CD4-positive, alpha-beta memory T cell (primary cell): Measurements from ENCODE around the gene SLC16A6. TPM values are rescaled to one million over a fixed set of nuclear protein-coding genes. Genes with fewer than 3 reads are reported as not detected.
"Not testable (repeated sequence)": the region's sequence is repeated elsewhere in the genome, so short reads cannot be mapped to it uniquely, and the experiment has no call there.

ENCODE experiments used
- CTCF ChIA-PET: fragments of 350-600 bp; sonication (Branson Sonifier 250); formaldehyde crosslinking; loops from one replicate; lab custom pipeline; 2021; ENCODE audit warnings: inconsistent platforms; ENCODE audit not compliant: partially characterized antibody; lab: Charles Lee
- POLR2A ChIA-PET: fragments of 350-600 bp; sonication (Branson Sonifier 250); formaldehyde crosslinking; loops from one replicate; lab custom pipeline; 2021; ENCODE audit not compliant: partially characterized antibody; lab: Charles Lee
- DNase-seq, 5 donors: peaks; one replicate each; pipeline versions ENCODE4 v3.0.0 to v3.0.0-alpha.2; 2020 to 2022; ENCODE audit warnings: mixed read lengths in 1 of 5
- H3K27ac ChIP-seq: one replicate; pipeline ENCODE4 v1.7.0; 2013; ENCODE audit warnings: low read depth, low read length
- H3K27me3 ChIP-seq: 2 replicates; pipeline ENCODE4 v1.7.0; 2013; ENCODE audit warnings: mild to moderate bottlenecking, low read length, moderate library complexity; ENCODE audit not compliant: insufficient read depth
- H3K36me3 ChIP-seq: 2 replicates; pipeline ENCODE4 v1.7.0; 2013; ENCODE audit warnings: mild to moderate bottlenecking, low read length, moderate library complexity; ENCODE audit not compliant: insufficient read depth
- H3K4me1 ChIP-seq: 2 replicates; pipeline ENCODE4 v1.7.0; 2013; ENCODE audit warnings: mild to moderate bottlenecking, low read length, moderate library complexity; ENCODE audit not compliant: insufficient read depth
- H3K4me3 ChIP-seq, 2 donors: one replicate each; pipeline ENCODE4 v1.7.0; 2013; ENCODE audit warnings: low read length in 2 of 2, mild to moderate bottlenecking in 1 of 2
- H3K9me3 ChIP-seq, 2 donors: one replicate each; pipeline ENCODE4 v1.7.0; 2013; ENCODE audit warnings: low read length in 2 of 2, control low read depth in 1 of 2; ENCODE audit not compliant: control insufficient read depth in 1 of 2
- H3K27ac Mint-ChIP-seq, 7 donors: one replicate each; pipeline ENCODE4 v1.8.0; 2020 to 2021; ENCODE audit warnings: mixed read lengths in 7 of 7, mild to moderate bottlenecking in 6 of 7, inconsistent platforms in 3 of 7, moderate library complexity in 3 of 7
- H3K27me3 Mint-ChIP-seq, 2 donors: one replicate each; pipeline ENCODE4 v1.8.0; 2020 to 2021; ENCODE audit warnings: mixed read lengths in 2 of 2
- H3K36me3 Mint-ChIP-seq, 2 donors: one replicate each; pipeline ENCODE4 v1.8.0; 2020 to 2021; ENCODE audit warnings: mixed read lengths in 2 of 2, inconsistent platforms in 1 of 2, mild to moderate bottlenecking in 1 of 2
- H3K4me1 Mint-ChIP-seq, 4 donors: one replicate each; pipeline ENCODE4 v1.8.0; 2020 to 2021; ENCODE audit warnings: mixed read lengths in 4 of 4, mild to moderate bottlenecking in 1 of 4
- H3K4me3 Mint-ChIP-seq, 8 donors: one replicate each; pipeline ENCODE4 v1.8.0; 2020 to 2021; ENCODE audit warnings: mixed read lengths in 8 of 8, mild to moderate bottlenecking in 7 of 8, moderate library complexity in 6 of 8, inconsistent platforms in 3 of 8
- H3K9me3 Mint-ChIP-seq, 8 donors: one replicate each; pipeline ENCODE4 v1.8.0; 2020 to 2021; ENCODE audit warnings: mixed read lengths in 8 of 8, mild to moderate bottlenecking in 5 of 8, inconsistent platforms in 3 of 8, moderate library complexity in 1 of 8
- intact Hi-C: fragments of 100-400 bp; cut with micrococcal nuclease; formaldehyde crosslinking; loops from one replicate; pipeline ENCODE4 v1.15.1; 2023
- polyA plus RNA-seq, 2 donors: library from polyadenylated mRNA; unstranded; fragments of 300-500 nt; fragmentation: Illumina TruSeq; gene quantifications; one replicate each; pipeline ENCODE4 v1.2.3, GENCODE V29; 2021
- total RNA-seq, 2 experiments: library from RNA; stranded (reverse); gene quantifications; one replicate each; pipeline ENCODE4 v1.2.3, GENCODE V29; 2021

The SLC16A6 gene
- total and polyA plus RNA-seq, 4 experiments from 2014 or later, result 1.7 to 7.4 (median 4.5) TPM

GRCh38 chr17:68231541-68231940 lies 59.4 kb downstream of the SLC16A6 start:
- H3K27ac ChIP-seq, result no peak overlapping the region
- ChIA-PET CTCF (no interaction called here), POLR2A (no interaction called here)
- peaks cover 13% of the 10 kb centered on the region for H3K4me1 ChIP-seq
- no peak overlapping the region for H3K4me3 ChIP-seq
- peaks cover 4 to 18% of the 10 kb centered on the region in 2 donors for H3K36me3 Mint-ChIP-seq
- no peak overlapping the region for H3K4me3 Mint-ChIP-seq
- peaks cover 12 to 49% (median 31%) of the 10 kb centered on the region in 4 donors for H3K4me1 Mint-ChIP-seq
- intact Hi-C loops, result no loop called here
- no peak for DNase-seq
- H3K27me3 ChIP-seq, result no peaks in the 10 kb centered on the region
- H3K27me3 Mint-ChIP-seq, result no peaks in the 10 kb centered on the region
- peak overlapping the region in 1 of 7 donors; percentile 29 for H3K27ac Mint-ChIP-seq
- no peaks in the 10 kb centered on the region for H3K9me3 Mint-ChIP-seq
- no peaks in the 10 kb centered on the region for H3K36me3 ChIP-seq
- no peaks in the 10 kb centered on the region for H3K9me3 ChIP-seq

GRCh38 chr17:68231131-68231530 lies 59.8 kb downstream of the SLC16A6 start:
- H3K9me3 Mint-ChIP-seq, DNase-seq, H3K27me3 ChIP-seq, H3K27ac ChIP-seq, CTCF ChIA-PET, H3K9me3 ChIP-seq, intact Hi-C loops, H3K4me3 ChIP-seq, H3K27me3 Mint-ChIP-seq, H3K4me3 Mint-ChIP-seq, H3K36me3 ChIP-seq: not testable (repeated sequence)
- peaks cover 12 to 49% (median 32%) of the 10 kb centered on the region in 4 donors for H3K4me1 Mint-ChIP-seq
- peaks cover 13% of the 10 kb centered on the region for H3K4me1 ChIP-seq
- peak overlapping the region in 1 of 7 donors; percentile 18 for H3K27ac Mint-ChIP-seq
- POLR2A ChIA-PET, result interaction anchor here (0.6 kb wide), 2 partner anchors 9 to 234 kb away, joined by 3 to 4 read pairs; no protein-coding TSS in a partner anchor
- peaks cover 4 to 18% of the 10 kb centered on the region in 2 donors for H3K36me3 Mint-ChIP-seq

DNA sequence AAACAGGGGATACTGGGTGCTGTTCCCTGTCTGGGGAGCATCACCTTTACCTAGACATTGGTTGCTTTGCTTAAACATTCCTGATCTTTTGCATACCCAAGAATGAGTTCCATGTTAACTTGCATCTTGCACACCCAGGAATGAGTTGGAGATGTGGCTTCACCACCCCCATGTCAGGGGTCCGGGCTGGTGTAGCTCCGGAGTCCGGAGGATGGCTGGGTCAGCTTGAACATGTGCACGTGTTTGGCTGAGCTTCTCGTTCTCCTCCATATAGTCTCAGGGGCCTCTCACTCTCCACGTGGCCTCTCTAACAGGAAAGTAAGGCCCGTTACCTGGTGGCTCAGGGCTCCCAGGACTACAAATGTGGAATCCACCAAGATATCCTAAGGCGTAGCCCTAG lies 61.3 kb downstream of the SLC16A6 start:
- H3K9me3 ChIP-seq, result no peaks in the 10 kb centered on the region
- POLR2A ChIA-PET, result no interaction called here
- no peak overlapping the region for H3K27ac ChIP-seq
- H3K27ac Mint-ChIP-seq, result peak overlapping the region in 4 of 7 donors; percentile 40 to 87 (median 58)
- DNase-seq, result no peak
- H3K27me3 Mint-ChIP-seq, result no peaks in the 10 kb centered on the region
- intact Hi-C loops, result no loop called here
- CTCF ChIA-PET, result no interaction called here
- H3K9me3 Mint-ChIP-seq, result no peaks in the 10 kb centered on the region
- peaks cover 8 to 43% (median 23%) of the 10 kb centered on the region in 4 donors for H3K4me1 Mint-ChIP-seq
- H3K36me3 Mint-ChIP-seq, result peaks cover 4 to 18% of the 10 kb centered on the region in 2 donors
- H3K4me1 ChIP-seq, result peaks cover 2% of the 10 kb centered on the region
- H3K4me3 ChIP-seq, result no peak overlapping the region
- no peaks in the 10 kb centered on the region for H3K27me3 ChIP-seq
- H3K4me3 Mint-ChIP-seq, result no peak overlapping the region
- no peaks in the 10 kb centered on the region for H3K36me3 ChIP-seq

DNA sequence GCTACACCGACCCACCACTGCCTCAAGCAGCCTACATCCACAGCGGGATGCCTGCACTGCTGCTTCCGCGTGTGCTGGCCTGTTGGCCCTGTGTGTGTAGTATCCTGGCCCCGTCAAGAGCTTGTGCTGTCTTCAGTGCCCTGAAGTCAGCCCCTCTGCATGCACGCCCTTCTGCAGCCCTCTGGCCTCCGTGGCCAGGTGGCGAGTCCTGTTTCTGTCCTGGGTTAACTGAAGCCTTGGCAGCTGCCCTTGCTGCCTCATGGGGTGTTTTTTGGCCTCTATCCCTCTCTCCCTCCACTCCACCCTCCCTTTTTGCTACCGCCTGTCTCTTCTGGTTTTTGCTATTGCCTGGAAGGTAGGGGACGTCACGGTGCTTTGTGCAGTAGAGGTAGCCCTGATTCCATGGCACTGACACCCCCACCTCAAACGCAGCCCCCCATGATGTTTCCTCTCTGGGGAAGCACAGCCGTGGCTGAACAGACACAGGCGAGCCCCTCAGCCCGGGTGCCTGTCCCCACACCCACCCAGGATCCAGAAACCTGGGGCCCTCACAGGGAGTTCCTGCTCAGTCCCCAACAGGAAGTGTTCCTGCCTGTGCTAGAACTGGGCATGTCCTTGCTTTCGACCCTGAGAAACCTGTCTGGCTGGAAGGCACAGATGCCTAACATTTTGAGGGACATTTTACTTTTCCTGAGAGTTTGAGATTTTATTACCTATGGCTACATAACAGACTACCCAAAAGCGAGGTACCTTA lies 61.9 kb downstream of the SLC16A6 start:
- Mint-ChIP-seq H3K27me3 (no peaks in the 10 kb centered on the region), H3K9me3 (no peaks in the 10 kb centered on the region), H3K4me3 (no peak overlapping the region), H3K4me1 (peaks cover 8 to 42% (median 20%) of the 10 kb centered on the region in 4 donors), H3K27ac (peak overlapping the region in 6 of 7 donors; percentile 10 to 87 (median 58)), H3K36me3 (peaks cover 4 to 18% of the 10 kb centered on the region in 2 donors)
- Histone ChIP-seq H3K4me1 (no peaks in the 10 kb centered on the region), H3K9me3 (no peaks in the 10 kb centered on the region), H3K4me3 (no peak overlapping the region), H3K27ac (no peak overlapping the region), H3K27me3 (no peaks in the 10 kb centered on the region), H3K36me3 (no peaks in the 10 kb centered on the region)
- intact Hi-C loops, result no loop called here
- no peak for DNase-seq
- ChIA-PET POLR2A (interaction anchor here (1.4 kb wide), 1 partner anchor 8 kb away, joined by 3 read pairs; no protein-coding TSS in a partner anchor), CTCF (interaction anchor here (1.6 kb wide), 1 partner anchor 24 kb away, joined by 3 read pairs; no protein-coding TSS in a partner anchor)

DNA sequence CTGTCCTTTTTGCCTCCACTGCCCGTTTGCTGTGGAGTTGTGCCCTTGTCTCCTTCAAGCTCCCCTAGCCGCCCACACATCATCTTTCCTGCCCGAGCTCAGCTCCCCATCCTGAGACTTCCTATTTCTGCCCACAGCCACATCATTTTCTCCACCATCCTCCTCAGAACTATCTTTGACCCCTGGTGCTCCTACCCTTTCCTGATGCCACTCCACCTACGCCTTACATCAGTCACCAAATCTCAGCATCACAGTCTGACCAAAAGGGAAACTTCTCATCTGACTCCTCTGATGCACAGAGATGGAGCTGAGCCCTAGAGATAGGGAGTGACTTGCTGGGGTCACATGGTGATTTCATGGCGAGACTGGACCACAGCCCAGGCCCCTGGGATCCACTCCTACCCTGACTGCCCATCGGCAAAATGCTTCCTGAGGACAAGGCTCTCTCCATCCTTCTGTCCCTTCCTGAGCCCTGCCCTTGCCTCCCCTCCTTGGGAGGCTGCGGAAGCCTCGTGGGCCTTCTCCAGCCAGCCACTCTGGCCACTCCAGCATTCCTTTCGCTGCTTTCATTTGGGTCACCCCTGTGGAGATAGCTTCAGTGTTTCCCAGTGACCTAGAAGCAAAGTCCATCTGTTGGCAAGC lies 62.8 kb downstream of the SLC16A6 start:
- H3K36me3 ChIP-seq, H3K27ac ChIP-seq, H3K27me3 ChIP-seq, H3K9me3 Mint-ChIP-seq, H3K4me3 ChIP-seq, intact Hi-C loops, H3K9me3 ChIP-seq, H3K27me3 Mint-ChIP-seq, H3K4me1 ChIP-seq, DNase-seq: not testable (repeated sequence)
- Mint-ChIP-seq H3K4me1 (peaks cover 8 to 41% (median 20%) of the 10 kb centered on the region in 4 donors), H3K36me3 (peaks cover 4 to 19% of the 10 kb centered on the region in 2 donors), H3K27ac (peak overlapping the region; percentile 6 to 88 (median 75)), H3K4me3 (peak overlapping the region in 1 of 8 donors; percentile 40)
- CTCF ChIA-PET, result interaction anchor here (1.6 kb wide), 1 partner anchor 23 kb away, joined by 3 read pairs; no protein-coding TSS in a partner anchor
- POLR2A ChIA-PET, result interaction anchor here (1.4 kb wide), 1 partner anchor 9 kb away, joined by 3 read pairs; no protein-coding TSS in a partner anchor

DNA sequence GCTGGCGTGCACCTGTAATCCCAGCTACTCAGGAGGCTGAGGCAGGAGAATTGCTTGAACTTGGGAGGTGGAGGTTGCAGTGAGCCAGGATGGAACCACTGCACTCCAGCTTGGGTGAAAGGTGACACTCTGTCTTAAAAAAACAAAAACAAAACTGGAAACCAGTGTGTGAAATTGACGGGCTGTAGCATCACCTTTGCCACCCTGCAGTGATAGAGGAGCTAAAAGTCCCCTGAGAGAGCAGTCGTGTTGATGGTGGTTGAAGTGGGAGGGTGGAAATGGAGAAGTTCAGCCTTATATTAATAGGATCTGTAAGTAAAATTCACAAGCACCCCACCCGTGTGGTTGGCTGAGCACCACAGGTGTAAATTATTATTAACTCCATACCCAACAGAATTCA lies 65.9 kb downstream of the SLC16A6 start:
- CTCF ChIA-PET, result interaction anchor here (1.2 kb wide), 1 partner anchor 21 kb away, joined by 5 read pairs; no protein-coding TSS in a partner anchor
- POLR2A ChIA-PET, intact Hi-C loops, H3K9me3 Mint-ChIP-seq, DNase-seq, H3K36me3 ChIP-seq, H3K4me1 ChIP-seq, H3K27me3 ChIP-seq, H3K4me3 ChIP-seq, H3K27me3 Mint-ChIP-seq, H3K27ac ChIP-seq, H3K4me3 Mint-ChIP-seq, H3K9me3 ChIP-seq: not testable (repeated sequence)
- Mint-ChIP-seq H3K4me1 (peaks cover 16 to 50% (median 26%) of the 10 kb centered on the region in 4 donors), H3K36me3 (peaks cover 15 to 35% of the 10 kb centered on the region in 2 donors), H3K27ac (peak overlapping the region in 4 of 7 donors; percentile 13 to 84 (median 32))

- H3K9me3 ChIP-seq, result no peaks in the 10 kb centered on the region
- Mint-ChIP-seq H3K36me3 (peaks cover 21 to 37% of the 10 kb centered on the region in 2 donors), H3K4me1 (peaks cover 17 to 36% (median 19%) of the 10 kb centered on the region in 4 donors), H3K4me3 (no peak overlapping the region), H3K27ac (peak overlapping the region in 6 of 7 donors; percentile 5 to 90 (median 66)), H3K9me3 (peaks cover 0 to 3% (median 0%) of the 10 kb centered on the region in 8 donors), H3K27me3 (no peaks in the 10 kb centered on the region)
- H3K27me3 ChIP-seq, result no peaks in the 10 kb centered on the region
- intact Hi-C loops, result no loop called here
- no peak overlapping the region for H3K27ac ChIP-seq
- ChIA-PET POLR2A (interaction anchor here (0.8 to 1.7 kb wide), 2 partner anchors 8 to 26 kb away, joined by 4 to 7 read pairs; partner anchors contain the start of gene AMZ2), CTCF (interaction anchor here (1.0 kb wide), 1 partner anchor 177 kb away, joined by 3 read pairs; no protein-coding TSS in a partner anchor)
- no peaks in the 10 kb centered on the region for H3K4me1 ChIP-seq
- DNase-seq, result no peak
- no peak overlapping the region for H3K4me3 ChIP-seq
- no peaks in the 10 kb centered on the region for H3K36me3 ChIP-seq
Measured at GRCh38 chr17:68222606-68223005, 68.3 kb downstream of the SLC16A6 start.
